CD14-positive monocyte (primary cell): ENCODE data around the gene BLOC1S3. TPM values are rescaled to one million over a fixed set of nuclear protein-coding genes. Genes with fewer than 3 reads are reported as not detected.

ENCODE experiments used
- DNase-seq, 3 donors: peaks; one replicate each; pipeline ENCODE4 v3.0.0-alpha.2; 2011 to 2022
- H2AFZ ChIP-seq: 2 replicates; pipeline ENCODE4 v1.6.0; 2012; ENCODE audit warnings: mild to moderate bottlenecking, low read depth, low read length, inconsistent platforms; ENCODE audit not compliant: insufficient read depth, poor library complexity, severe bottlenecking
- H3K27ac ChIP-seq, 2 donors: 1 replicate in 1 of 2; 2 replicates in 1 of 2; pipeline ENCODE4 v1.5.1; 2012 to 2013; ENCODE audit warnings: low read length in 2 of 2, control low read depth in 1 of 2, inconsistent platforms in 1 of 2, low read depth in 1 of 2, mild to moderate bottlenecking in 1 of 2
- H3K27me3 ChIP-seq, 2 donors: one replicate each; pipeline versions ENCODE4 v1.6.0 to v1.6.1; 2011 to 2013; ENCODE audit warnings: low read length in 2 of 2; ENCODE audit not compliant: control insufficient read depth in 2 of 2, insufficient read depth in 2 of 2
- H3K36me3 ChIP-seq, 2 donors: replicated peaks in 1 of 2; 1 replicate in 1 of 2; 2 replicates in 1 of 2; pipeline versions ENCODE4 v1.5.1 to v1.6.1; 2012 to 2013; ENCODE audit warnings: low read length in 2 of 2, control low read depth in 1 of 2, inconsistent platforms in 1 of 2, mild to moderate bottlenecking in 1 of 2; ENCODE audit not compliant: insufficient read depth in 2 of 2, control insufficient read depth in 1 of 2
- H3K4me1 ChIP-seq, 2 donors: 1 replicate in 1 of 2; 2 replicates in 1 of 2; pipeline versions ENCODE4 v1.5.1 to v1.6.1; 2012 to 2013; ENCODE audit warnings: low read length in 2 of 2, control low read depth in 1 of 2, inconsistent platforms in 1 of 2, mild to moderate bottlenecking in 1 of 2, moderate library complexity in 1 of 2; ENCODE audit not compliant: insufficient read depth in 2 of 2, control insufficient read depth in 1 of 2
- H3K4me2 ChIP-seq: replicated peaks from 2 replicates; pipeline ENCODE3; 2012; ENCODE audit warnings: low read length, moderate library complexity, mild to moderate bottlenecking; ENCODE audit not compliant: poor library complexity, severe bottlenecking; ENCODE audit errors: extremely low read depth
- H3K4me3 ChIP-seq, 3 experiments: fragments of 200-600 bp in 1 of 3; sonication (generic) in 1 of 3; replicated peaks in 1 of 3; 1 replicate in 2 of 3; 2 replicates in 1 of 3; pipeline ENCODE4 v1.5.1; 2011 to 2013; ENCODE audit warnings: low read length in 3 of 3, mild to moderate bottlenecking in 3 of 3, control low read depth in 2 of 3, low read depth in 2 of 3, inconsistent platforms in 1 of 3, moderate library complexity in 1 of 3
- H3K79me2 ChIP-seq: 2 replicates; pipeline ENCODE4 v1.6.0; 2012; ENCODE audit warnings: mild to moderate bottlenecking, control low read depth, inconsistent platforms, low read length, moderate library complexity; ENCODE audit not compliant: insufficient read depth
- H3K9ac ChIP-seq: 2 replicates; pipeline ENCODE4 v1.6.0; 2017; ENCODE audit warnings: low read length, mild to moderate bottlenecking; ENCODE audit not compliant: insufficient read depth, poor library complexity, severe bottlenecking
- H3K9me3 ChIP-seq, 2 donors: replicated peaks in 1 of 2; 1 replicate in 1 of 2; 2 replicates in 1 of 2; pipeline versions ENCODE4 v1.5.1 to v1.6.1; 2012 to 2013; ENCODE audit warnings: low read length in 2 of 2, control low read depth in 1 of 2; ENCODE audit not compliant: control insufficient read depth in 1 of 2, insufficient read depth in 1 of 2
- H4K20me1 ChIP-seq: 2 replicates; pipeline ENCODE4 v1.6.0; 2012; ENCODE audit warnings: mild to moderate bottlenecking, low read length, control low read depth, moderate library complexity; ENCODE audit not compliant: insufficient read depth
- H3K27ac Mint-ChIP-seq, 7 donors: one replicate each; pipeline ENCODE4 v1.8.0; 2020; ENCODE audit warnings: mild to moderate bottlenecking in 7 of 7, mixed read lengths in 7 of 7, moderate library complexity in 6 of 7, inconsistent platforms in 2 of 7
- H3K27me3 Mint-ChIP-seq, 3 donors: one replicate each; pipeline ENCODE4 v1.8.0; 2021 to 2022; ENCODE audit warnings: low read depth in 3 of 3, mild to moderate bottlenecking in 3 of 3, mixed read lengths in 3 of 3, moderate library complexity in 3 of 3, inconsistent platforms in 1 of 3
- H3K36me3 Mint-ChIP-seq, 2 donors: one replicate each; pipeline ENCODE4 v1.8.0; 2020; ENCODE audit warnings: mixed read lengths in 2 of 2, inconsistent platforms in 1 of 2, mild to moderate bottlenecking in 1 of 2
- H3K4me1 Mint-ChIP-seq: one replicate; pipeline ENCODE4 v1.8.0; 2020; ENCODE audit warnings: mild to moderate bottlenecking, mixed read lengths
- H3K4me3 Mint-ChIP-seq, 2 donors: one replicate each; pipeline ENCODE4 v1.8.0; 2020; ENCODE audit warnings: mild to moderate bottlenecking in 2 of 2, mixed read lengths in 2 of 2, moderate library complexity in 1 of 2
- H3K9me3 Mint-ChIP-seq, 7 donors: one replicate each; pipeline ENCODE4 v1.8.0; 2020 to 2022; ENCODE audit warnings: mixed read lengths in 7 of 7, mild to moderate bottlenecking in 6 of 7, moderate library complexity in 6 of 7, inconsistent platforms in 2 of 7
- WGBS: methylation state at CpG from one replicate; pipeline ENCODE4 v1.1.5; 2013; ENCODE audit warnings: missing lambda C conversion rate; ENCODE audit not compliant: insufficient coverage; 5-methylcytosine and 5-hydroxymethylcytosine counted together
- intact Hi-C, 2 donors: fragments of 100-400 bp; cut with micrococcal nuclease; formaldehyde crosslinking; loops; one replicate each; pipeline versions ENCODE4 v1.15.0 to v1.15.1; 2023
- polyA plus RNA-seq, 3 donors: library from polyadenylated mRNA; depleted of rRNA in 1 of 3; unstranded in 2 of 3; stranded (reverse) in 1 of 3; fragments of 300-500 nt in 2 of 3; fragments of >200 nt in 1 of 3; fragmentation: Illumina TruSeq in 2 of 3; gene quantifications; 1 replicate in 2 of 3; 2 replicates in 1 of 3; pipeline ENCODE4 v1.2.3, GENCODE V29; 2012 to 2021
- TF ChIP-seq, protein P1 (sequence below): fragments of 200-600 bp; IDR thresholded peaks from one replicate; pipeline ENCODE4 v1.8.0; 2022; ENCODE audit warnings: antibody characterized with exemption, mild to moderate bottlenecking

BLOC1S3 gene
- polyA plus RNA-seq, 3 donors, result 2.9 to 6.7 (median 4.7) TPM

DNA sequence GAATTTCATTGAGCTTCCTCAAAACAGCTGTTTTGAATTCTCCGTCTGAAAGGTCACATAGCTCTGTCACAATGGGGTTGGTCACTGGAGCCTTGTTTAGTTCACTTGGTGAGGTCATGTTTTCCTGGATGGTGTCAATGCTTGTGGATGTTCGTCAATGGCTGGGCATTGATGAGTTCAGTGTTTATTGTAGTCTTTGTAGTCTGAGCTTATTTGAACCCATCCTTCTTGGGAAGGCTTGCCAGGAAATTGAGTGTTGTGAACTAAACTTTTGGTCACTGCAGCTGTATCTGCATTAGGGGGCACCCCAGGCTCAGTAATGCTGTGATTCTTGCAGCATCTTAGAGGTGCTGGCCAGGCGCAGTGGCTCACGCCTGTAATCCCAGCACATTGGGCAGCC, 22.0 kb downstream of the BLOC1S3 start:
- Histone ChIP-seq H3K9me3 (no peaks in the 10 kb centered on the region), H4K20me1 (no peaks in the 10 kb centered on the region), H3K36me3 (no peaks in the 10 kb centered on the region), H3K4me2 (no peak overlapping the region), H3K4me3 (no peak overlapping the region), H3K4me1 (no peaks in the 10 kb centered on the region), H2AFZ (no peak overlapping the region), H3K79me2 (no peaks in the 10 kb centered on the region), H3K27ac (no peak overlapping the region), H3K9ac (no peak overlapping the region), H3K27me3 (no peaks in the 10 kb centered on the region)
- intact Hi-C loops, result no loop called here
- 63% methylated on average over 3 of the region's 4 CpGs for WGBS
- no peak overlapping the region for H3K27ac Mint-ChIP-seq
- DNase-seq, result no peak
- TF ChIP-seq, protein P1, sequence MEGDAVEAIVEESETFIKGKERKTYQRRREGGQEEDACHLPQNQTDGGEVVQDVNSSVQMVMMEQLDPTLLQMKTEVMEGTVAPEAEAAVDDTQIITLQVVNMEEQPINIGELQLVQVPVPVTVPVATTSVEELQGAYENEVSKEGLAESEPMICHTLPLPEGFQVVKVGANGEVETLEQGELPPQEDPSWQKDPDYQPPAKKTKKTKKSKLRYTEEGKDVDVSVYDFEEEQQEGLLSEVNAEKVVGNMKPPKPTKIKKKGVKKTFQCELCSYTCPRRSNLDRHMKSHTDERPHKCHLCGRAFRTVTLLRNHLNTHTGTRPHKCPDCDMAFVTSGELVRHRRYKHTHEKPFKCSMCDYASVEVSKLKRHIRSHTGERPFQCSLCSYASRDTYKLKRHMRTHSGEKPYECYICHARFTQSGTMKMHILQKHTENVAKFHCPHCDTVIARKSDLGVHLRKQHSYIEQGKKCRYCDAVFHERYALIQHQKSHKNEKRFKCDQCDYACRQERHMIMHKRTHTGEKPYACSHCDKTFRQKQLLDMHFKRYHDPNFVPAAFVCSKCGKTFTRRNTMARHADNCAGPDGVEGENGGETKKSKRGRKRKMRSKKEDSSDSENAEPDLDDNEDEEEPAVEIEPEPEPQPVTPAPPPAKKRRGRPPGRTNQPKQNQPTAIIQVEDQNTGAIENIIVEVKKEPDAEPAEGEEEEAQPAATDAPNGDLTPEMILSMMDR, result no peak
- H3K9me3 Mint-ChIP-seq, result no peaks in the 10 kb centered on the region
- H3K36me3 Mint-ChIP-seq, result no peaks in the 10 kb centered on the region
- H3K4me1 Mint-ChIP-seq, result no peaks in the 10 kb centered on the region
- H3K27me3 Mint-ChIP-seq, result peaks cover 0 to 8% (median 4%) of the 10 kb centered on the region in 3 donors
- H3K4me3 Mint-ChIP-seq, result no peak overlapping the region

DNA sequence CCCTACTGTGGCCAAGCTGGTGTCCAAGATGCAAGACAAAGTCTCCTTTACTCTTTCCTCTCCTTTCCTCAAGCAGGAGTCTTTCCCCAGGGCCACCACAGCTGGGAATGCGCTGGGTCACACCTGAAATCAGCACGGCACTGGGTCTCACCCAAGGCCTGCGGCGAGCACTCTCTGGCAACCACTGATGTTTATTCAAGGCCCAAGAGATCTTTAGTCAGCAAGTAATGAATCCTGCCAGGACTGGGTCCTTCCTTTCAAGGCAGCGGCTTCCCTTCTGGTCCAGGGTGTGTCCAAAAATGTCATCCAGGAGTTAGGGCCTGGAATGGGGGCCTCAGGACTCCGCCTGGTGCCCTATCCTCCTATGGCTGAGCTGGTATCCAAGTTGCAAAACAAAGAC, 24.1 kb downstream of the BLOC1S3 start:
- H3K4me1 Mint-ChIP-seq, result no peaks in the 10 kb centered on the region
- Histone ChIP-seq H3K36me3 (no peaks in the 10 kb centered on the region), H3K4me1 (no peaks in the 10 kb centered on the region), H3K9ac (no peak overlapping the region), H3K79me2 (no peaks in the 10 kb centered on the region), H3K4me3 (no peak overlapping the region), H3K4me2 (no peak overlapping the region), H3K9me3 (no peaks in the 10 kb centered on the region), H2AFZ (no peak overlapping the region), H3K27ac (no peak overlapping the region), H3K27me3 (no peaks in the 10 kb centered on the region), H4K20me1 (no peaks in the 10 kb centered on the region)
- no peak overlapping the region for H3K4me3 Mint-ChIP-seq
- H3K36me3 Mint-ChIP-seq, result no peaks in the 10 kb centered on the region
- intact Hi-C loops, result no loop called here
- H3K27me3 Mint-ChIP-seq, result peaks cover 0 to 10% (median 5%) of the 10 kb centered on the region in 3 donors
- WGBS, result 96% methylated on average over 6 of the region's 6 CpGs
- no peaks in the 10 kb centered on the region for H3K9me3 Mint-ChIP-seq
- TF ChIP-seq, protein P1, result no peak
- DNase-seq, result no peak
- H3K27ac Mint-ChIP-seq, result no peak overlapping the region
